Parathyroid adenoma (tissue), 2 donors: Measurements from ENCODE around the gene ASAP3.

Experiments used
- H2AFZ ChIP-seq: fragments of 300-600 bp; sonication (generic); one replicate; pipeline ENCODE4 v1.7.0; 2017; ENCODE audit warnings: antibody characterized with exemption, mild to moderate bottlenecking
- H3K27ac ChIP-seq: fragments of 300-600 bp; sonication (generic); one replicate; pipeline ENCODE4 v1.7.0; 2017
- H3K27me3 ChIP-seq: fragments of 300-600 bp; sonication (generic); one replicate; pipeline ENCODE4 v1.7.0; 2017; ENCODE audit warnings: low read length; ENCODE audit not compliant: control insufficient read depth, insufficient read depth
- H3K36me3 ChIP-seq: fragments of 300-600 bp; sonication (generic); one replicate; pipeline ENCODE4 v1.7.0; 2017; ENCODE audit warnings: low read length; ENCODE audit not compliant: control insufficient read depth, insufficient read depth
- H3K4me1 ChIP-seq: fragments of 300-600 bp; sonication (generic); one replicate; pipeline ENCODE4 v1.7.0; 2017; ENCODE audit warnings: control low read depth
- H3K4me2 ChIP-seq: fragments of 300-600 bp; sonication (generic); one replicate; pipeline ENCODE4 v1.7.0; 2017; ENCODE audit warnings: low read length
- H3K4me3 ChIP-seq: fragments of 300-600 bp; sonication (generic); one replicate; pipeline ENCODE4 v1.7.0; 2017; ENCODE audit warnings: low read depth, low read length
- H3K79me2 ChIP-seq: fragments of 300-600 bp; sonication (generic); one replicate; pipeline ENCODE4 v1.7.0; 2017; ENCODE audit warnings: control low read depth
- H3K9ac ChIP-seq: fragments of 300-600 bp; sonication (generic); one replicate; pipeline ENCODE4 v1.7.0; 2017; ENCODE audit warnings: mild to moderate bottlenecking
- H3K9me3 ChIP-seq: fragments of 300-600 bp; sonication (generic); one replicate; pipeline ENCODE4 v1.7.0; 2017; ENCODE audit warnings: low read length; ENCODE audit not compliant: control insufficient read depth
- TF ChIP-seq, protein P1 (sequence below): fragments of 300-600 bp; sonication (generic); IDR thresholded peaks from one replicate; pipeline ENCODE4 v1.7.0; 2017; ENCODE audit warnings: antibody characterized with exemption, mild to moderate bottlenecking
- donor health status: primary hyperparathyroidism.

The ASAP3 gene

GRCh38 chr1:23524163-23524562 lies 40.2 kb upstream of the ASAP3 start:
- Histone ChIP-seq H3K27ac (no peak overlapping the region), H3K4me2 (no peak overlapping the region), H3K9me3 (no peaks in the 10 kb centered on the region), H3K27me3 (no peaks in the 10 kb centered on the region), H2AFZ (no peak overlapping the region), H3K4me1 (no peaks in the 10 kb centered on the region), H3K36me3 (no peaks in the 10 kb centered on the region), H3K4me3 (no peak overlapping the region), H3K79me2 (no peaks in the 10 kb centered on the region), H3K9ac (no peak overlapping the region)
- TF ChIP-seq, protein P1, sequence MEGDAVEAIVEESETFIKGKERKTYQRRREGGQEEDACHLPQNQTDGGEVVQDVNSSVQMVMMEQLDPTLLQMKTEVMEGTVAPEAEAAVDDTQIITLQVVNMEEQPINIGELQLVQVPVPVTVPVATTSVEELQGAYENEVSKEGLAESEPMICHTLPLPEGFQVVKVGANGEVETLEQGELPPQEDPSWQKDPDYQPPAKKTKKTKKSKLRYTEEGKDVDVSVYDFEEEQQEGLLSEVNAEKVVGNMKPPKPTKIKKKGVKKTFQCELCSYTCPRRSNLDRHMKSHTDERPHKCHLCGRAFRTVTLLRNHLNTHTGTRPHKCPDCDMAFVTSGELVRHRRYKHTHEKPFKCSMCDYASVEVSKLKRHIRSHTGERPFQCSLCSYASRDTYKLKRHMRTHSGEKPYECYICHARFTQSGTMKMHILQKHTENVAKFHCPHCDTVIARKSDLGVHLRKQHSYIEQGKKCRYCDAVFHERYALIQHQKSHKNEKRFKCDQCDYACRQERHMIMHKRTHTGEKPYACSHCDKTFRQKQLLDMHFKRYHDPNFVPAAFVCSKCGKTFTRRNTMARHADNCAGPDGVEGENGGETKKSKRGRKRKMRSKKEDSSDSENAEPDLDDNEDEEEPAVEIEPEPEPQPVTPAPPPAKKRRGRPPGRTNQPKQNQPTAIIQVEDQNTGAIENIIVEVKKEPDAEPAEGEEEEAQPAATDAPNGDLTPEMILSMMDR: no peak

DNA sequence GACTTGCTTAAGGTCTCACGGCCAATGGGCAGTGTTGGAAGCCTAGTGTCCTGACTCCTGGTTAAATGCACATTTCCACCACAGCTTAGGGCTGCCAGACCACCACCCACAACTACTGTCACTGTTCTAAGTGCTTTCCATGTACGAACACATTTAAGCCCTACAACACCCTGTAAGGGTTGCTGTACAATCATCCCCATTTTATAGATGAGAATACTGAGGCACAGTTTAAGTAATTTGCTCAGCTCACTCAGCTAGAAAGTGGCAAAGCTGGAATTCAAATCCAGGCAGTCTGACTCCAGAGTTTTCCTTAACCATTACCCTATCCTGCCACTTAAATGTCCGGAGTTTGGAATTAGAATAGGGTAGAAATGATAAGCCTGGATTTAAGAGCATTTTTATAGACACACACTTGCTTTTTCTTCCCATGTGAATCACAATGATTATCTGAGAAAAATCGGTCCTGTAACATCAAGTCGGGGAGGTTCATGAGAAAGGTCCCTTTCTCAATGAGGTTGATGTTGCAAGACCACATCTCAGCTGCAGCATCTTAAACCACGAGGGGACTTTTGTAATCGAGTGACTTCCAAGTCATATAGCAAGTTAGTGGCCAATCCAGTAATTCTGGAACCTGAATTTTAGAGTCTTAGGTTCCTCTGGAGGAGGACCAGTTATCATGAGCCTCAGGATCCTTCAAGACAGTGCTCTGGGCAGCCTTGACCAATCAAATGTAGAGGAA lies 38.4 kb upstream of the ASAP3 start:
- TF ChIP-seq, protein P1: no peak
- no peak overlapping the region for H3K9ac ChIP-seq

DNA sequence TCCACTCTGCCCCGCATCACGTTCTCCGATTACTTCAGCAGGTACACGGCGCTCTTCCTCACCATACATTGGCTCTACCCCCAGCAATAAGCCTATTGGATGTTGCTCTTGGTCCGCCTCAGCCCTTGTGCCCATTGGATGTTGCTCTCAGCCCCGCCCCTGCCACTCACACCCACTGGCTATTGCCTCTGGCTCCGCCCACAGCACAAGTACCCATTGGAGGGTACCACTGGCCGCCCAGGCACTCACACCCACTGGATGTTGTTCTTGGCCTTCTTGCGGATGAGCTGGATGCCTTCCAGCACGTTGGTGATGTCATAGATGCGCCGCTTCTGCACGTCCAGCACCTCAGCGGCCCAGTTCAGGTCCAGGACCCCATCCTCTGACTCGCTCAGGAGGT lies 37.6 kb upstream of the ASAP3 start:
- no peak overlapping the region for H3K4me3 ChIP-seq
- H3K36me3 ChIP-seq: no peaks in the 10 kb centered on the region
- H3K27ac ChIP-seq: no peak overlapping the region
- no peaks in the 10 kb centered on the region for H3K27me3 ChIP-seq
- H2AFZ ChIP-seq: no peak overlapping the region
- no peaks in the 10 kb centered on the region for H3K79me2 ChIP-seq
- H3K4me2 ChIP-seq: no peak overlapping the region
- H3K9ac ChIP-seq: no peak overlapping the region
- TF ChIP-seq, protein P1: no peak
- H3K9me3 ChIP-seq: no peaks in the 10 kb centered on the region
- no peaks in the 10 kb centered on the region for H3K4me1 ChIP-seq

More for the DNA sequence above, 38.4 kb upstream of the ASAP3 start:
- Histone ChIP-seq H3K4me1 (no peaks in the 10 kb centered on the region), H3K27me3 (no peaks in the 10 kb centered on the region), H3K9me3 (no peaks in the 10 kb centered on the region), H3K27ac (no peak overlapping the region), H2AFZ (no peak overlapping the region), H3K4me2 (no peak overlapping the region), H3K36me3 (no peaks in the 10 kb centered on the region), H3K4me3 (no peak overlapping the region), H3K79me2 (no peaks in the 10 kb centered on the region)

DNA sequence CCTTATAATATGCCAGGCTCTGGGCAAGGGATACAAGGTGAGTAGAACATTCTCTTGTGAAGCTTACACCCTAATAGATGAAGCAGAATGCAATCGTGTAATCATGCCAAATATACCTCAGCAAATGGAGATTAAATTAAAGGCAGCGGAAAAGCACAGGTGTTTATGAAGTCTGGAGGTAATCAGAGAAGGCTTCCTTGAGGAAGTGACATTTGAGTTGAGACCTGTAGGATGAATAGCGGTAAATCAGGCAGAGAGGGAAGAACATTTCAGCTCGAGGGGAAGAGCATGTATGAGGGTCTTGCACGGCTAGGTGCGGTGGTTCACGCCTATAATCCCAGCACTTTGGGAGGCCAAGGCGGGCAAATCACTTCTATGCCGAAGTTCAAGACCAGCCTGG lies 33.6 kb upstream of the ASAP3 start:
- Histone ChIP-seq H3K4me2 (no peak overlapping the region), H3K79me2 (no peaks in the 10 kb centered on the region), H3K9ac (no peak overlapping the region), H3K4me1 (no peaks in the 10 kb centered on the region), H3K27me3 (no peaks in the 10 kb centered on the region), H3K27ac (no peak overlapping the region), H3K9me3 (no peaks in the 10 kb centered on the region), H3K36me3 (no peaks in the 10 kb centered on the region), H3K4me3 (no peak overlapping the region), H2AFZ (no peak overlapping the region)
- TF ChIP-seq, protein P1: no peak

GRCh38 chr1:23515905-23516304 lies 31.9 kb upstream of the ASAP3 start:
- H3K4me3 ChIP-seq: no peak overlapping the region
- no peaks in the 10 kb centered on the region for H3K4me1 ChIP-seq
- H3K4me2 ChIP-seq: no peak overlapping the region
- H3K79me2 ChIP-seq: no peaks in the 10 kb centered on the region
- H3K9ac ChIP-seq: no peak overlapping the region
- H3K27ac ChIP-seq: no peak overlapping the region
- no peak overlapping the region for H2AFZ ChIP-seq
- H3K9me3 ChIP-seq: no peaks in the 10 kb centered on the region
- TF ChIP-seq, protein P1: no peak
- H3K27me3 ChIP-seq: no peaks in the 10 kb centered on the region
- H3K36me3 ChIP-seq: no peaks in the 10 kb centered on the region
